Smooth muscle cell (in vitro differentiated cells): ENCODE data around the gene NTRK2. TPM values are rescaled to one million over a fixed set of nuclear protein-coding genes. Genes with fewer than 3 reads are reported as not detected.
"Not testable (repeated sequence)": the region's sequence is repeated elsewhere in the genome, so short reads cannot be mapped to it uniquely, and the experiment has no call there.

Experiments
- DNase-seq: peaks from one replicate; lab custom pipeline; 2025; ENCODE audit not compliant: unreplicated experiment; lab: John Stamatoyannopoulos, UW
- H2AFZ ChIP-seq: fragments of 200-600 bp; sonication (generic); 2 replicates; pipeline ENCODE4 v1.6.0; 2016; ENCODE audit warnings: antibody characterized with exemption, low read depth, mild to moderate bottlenecking
- H3F3A ChIP-seq: fragments of 200-600 bp; sonication (generic); 2 replicates; pipeline ENCODE4 v1.6.0; 2017; ENCODE audit warnings: antibody characterized with exemption, low read depth
- H3K27ac ChIP-seq: fragments of 200-600 bp; sonication (generic); 2 replicates; pipeline ENCODE4 v1.5.1; 2016; ENCODE audit warnings: low read depth, mild to moderate bottlenecking
- H3K27me3 ChIP-seq: fragments of 200-600 bp; sonication (generic); 2 replicates; pipeline ENCODE4 v1.6.1; 2016; ENCODE audit warnings: low read depth, mild to moderate bottlenecking
- H3K36me3 ChIP-seq: fragments of 200-600 bp; sonication (generic); 2 replicates; pipeline ENCODE4 v1.5.1; 2016; ENCODE audit warnings: low read depth
- H3K4me1 ChIP-seq: fragments of 200-600 bp; sonication (generic); 2 replicates; pipeline ENCODE4 v1.5.1; 2016; ENCODE audit warnings: low read depth
- H3K4me2 ChIP-seq: fragments of 200-600 bp; sonication (generic); 2 replicates; pipeline ENCODE4 v1.6.0; 2016; ENCODE audit warnings: mild to moderate bottlenecking
- H3K4me3 ChIP-seq: fragments of 200-600 bp; sonication (generic); 2 replicates; pipeline ENCODE4 v1.5.1; 2016; ENCODE audit warnings: mild to moderate bottlenecking
- H3K79me2 ChIP-seq: fragments of 200-600 bp; sonication (generic); 2 replicates; pipeline ENCODE4 v1.6.0; 2016; ENCODE audit warnings: low read depth, mild to moderate bottlenecking
- H3K9ac ChIP-seq: fragments of 200-600 bp; sonication (generic); 2 replicates; pipeline ENCODE4 v1.6.0; 2016; ENCODE audit warnings: low read depth
- H3K9me3 ChIP-seq: fragments of 200-600 bp; sonication (generic); replicated peaks from 2 replicates; pipeline ENCODE4 v1.5.1; 2016; ENCODE audit warnings: low read depth
- H4K20me1 ChIP-seq: fragments of 200-600 bp; sonication (generic); 2 replicates; pipeline ENCODE4 v1.6.0; 2016; ENCODE audit warnings: low read depth
- CTCF ChIP-seq: fragments of 200-600 bp; sonication (generic); IDR thresholded peaks from 2 replicates; pipeline ENCODE4 v1.5.1; 2017; ENCODE audit warnings: borderline replicate concordance, mild to moderate bottlenecking, antibody characterized with exemption; ENCODE audit not compliant: insufficient read depth, poor library complexity, severe bottlenecking
- WGBS: methylation state at CpG from one replicate; pipeline ENCODE4 v1.1.7; 2016; ENCODE audit warnings: low lambda C conversion rate; 5-methylcytosine and 5-hydroxymethylcytosine counted together
- polyA plus RNA-seq: library from polyadenylated mRNA; unstranded; fragments of >200 nt; fragmentation: Nextera tagmentation; extraction: Ambion mirVana; gene quantifications from 2 replicates; pipeline ENCODE4 v1.2.1, GENCODE V29; 2016
- total RNA-seq: library from RNA; depleted of rRNA; stranded (reverse); fragments of >200 nt; gene quantifications from 2 replicates; pipeline ENCODE4 v1.2.3, GENCODE V29; 2014

Gene NTRK2
- total and polyA plus RNA-seq, 2 experiments from 2014 or later = 1.7 to 3.9 TPM

- H4K20me1 ChIP-seq = no peaks in the 10 kb centered on the region
- peaks cover 88% of the 10 kb centered on the region for H3K27me3 ChIP-seq
- H3K4me2 ChIP-seq = no peak overlapping the region
- H3K4me1 ChIP-seq = peaks cover 10% of the 10 kb centered on the region
- H2AFZ ChIP-seq = no peak overlapping the region
- no peak for TF ChIP-seq CTCF
- no peaks in the 10 kb centered on the region for H3F3A ChIP-seq
- no peak overlapping the region for H3K27ac ChIP-seq
- H3K9me3 ChIP-seq = no peaks in the 10 kb centered on the region
- no peak overlapping the region for H3K4me3 ChIP-seq
- DNase-seq = no peak
- H3K9ac ChIP-seq = no peak overlapping the region
- H3K79me2 ChIP-seq = no peaks in the 10 kb centered on the region
- 92% methylated on average over 7 of the region's 7 CpGs for WGBS
- no peaks in the 10 kb centered on the region for H3K36me3 ChIP-seq
These were observed 228.0 kb downstream of the NTRK2 start for GRCh38 chr9:84897362-84898094.

DNA sequence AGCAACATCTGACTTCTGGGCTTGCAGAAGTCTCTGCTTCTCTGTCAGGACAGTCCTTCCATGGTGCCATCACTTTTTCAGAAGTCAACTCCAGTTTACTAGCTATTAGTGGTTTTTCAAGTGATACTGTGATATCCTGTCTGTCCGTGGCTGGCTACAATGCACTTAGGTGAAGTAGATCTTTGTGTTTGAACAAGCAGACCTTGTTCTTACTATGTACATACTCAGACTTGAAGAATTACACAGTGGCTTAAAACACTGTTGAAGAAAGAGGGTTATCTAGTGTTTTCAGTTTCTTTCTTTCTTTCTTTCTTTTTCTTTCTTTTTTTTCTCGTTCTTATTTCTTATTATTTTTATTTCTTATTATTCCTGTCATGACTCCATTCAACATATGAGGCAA lies 228.7 kb downstream of the NTRK2 start:
- no peak overlapping the region for H3K27ac ChIP-seq
- WGBS = 63% methylated on average over 2 of the region's 2 CpGs
- no peaks in the 10 kb centered on the region for H3F3A ChIP-seq
- H3K4me1 ChIP-seq = peaks cover 10% of the 10 kb centered on the region
- no peak for DNase-seq
- no peaks in the 10 kb centered on the region for H3K9me3 ChIP-seq
- H4K20me1 ChIP-seq = no peaks in the 10 kb centered on the region
- no peak for TF ChIP-seq CTCF
- H3K79me2 ChIP-seq = no peaks in the 10 kb centered on the region
- H3K9ac ChIP-seq = no peak overlapping the region
- no peaks in the 10 kb centered on the region for H3K36me3 ChIP-seq
- no peak overlapping the region for H3K4me2 ChIP-seq
- H3K4me3 ChIP-seq = no peak overlapping the region
- no peak overlapping the region for H2AFZ ChIP-seq
- peaks cover 88% of the 10 kb centered on the region for H3K27me3 ChIP-seq

- H3K36me3 ChIP-seq, DNase-seq, H3K9ac ChIP-seq, H3K79me2 ChIP-seq, H3F3A ChIP-seq, H2AFZ ChIP-seq, H4K20me1 ChIP-seq, H3K4me1 ChIP-seq, H3K27ac ChIP-seq, H3K4me2 ChIP-seq, H3K4me3 ChIP-seq, H3K9me3 ChIP-seq: not testable (repeated sequence)
- WGBS = 94% methylated on average over 6 of the region's 6 CpGs
- peaks cover 88% of the 10 kb centered on the region for H3K27me3 ChIP-seq
These were observed 229.1 kb downstream of the NTRK2 start for GRCh38 chr9:84898618-84899017.

- DNase-seq = no peak
- Histone ChIP-seq H3K4me3 (no peak overlapping the region), H3K79me2 (no peaks in the 10 kb centered on the region), H3K9ac (no peak overlapping the region), H3K27ac (no peak overlapping the region), H3K4me2 (no peak overlapping the region), H3F3A (no peaks in the 10 kb centered on the region), H3K4me1 (peaks cover 10% of the 10 kb centered on the region), H2AFZ (no peak overlapping the region), H4K20me1 (no peaks in the 10 kb centered on the region), H3K27me3 (peaks cover 90% of the 10 kb centered on the region), H3K9me3 (no peaks in the 10 kb centered on the region), H3K36me3 (no peaks in the 10 kb centered on the region)
- TF ChIP-seq CTCF = no peak
- 92% methylated on average over 2 of the region's 2 CpGs for WGBS
These were observed 229.8 kb downstream of the NTRK2 start for GRCh38 chr9:84899326-84899725.
